ENCODE results near the gene MLC1.
"Not testable (repeated sequence)": the region's sequence is repeated elsewhere in the genome, so short reads cannot be mapped to it uniquely, and the experiment has no call there.

Gene MLC1

GRCh38 chr22:50088096-50088495, 2.9 kb upstream of the MLC1 start:
- no peak overlapping the region for H3K4me3 ChIP-seq (ENCODE audit: low read length in 2 of 2)

DNA sequence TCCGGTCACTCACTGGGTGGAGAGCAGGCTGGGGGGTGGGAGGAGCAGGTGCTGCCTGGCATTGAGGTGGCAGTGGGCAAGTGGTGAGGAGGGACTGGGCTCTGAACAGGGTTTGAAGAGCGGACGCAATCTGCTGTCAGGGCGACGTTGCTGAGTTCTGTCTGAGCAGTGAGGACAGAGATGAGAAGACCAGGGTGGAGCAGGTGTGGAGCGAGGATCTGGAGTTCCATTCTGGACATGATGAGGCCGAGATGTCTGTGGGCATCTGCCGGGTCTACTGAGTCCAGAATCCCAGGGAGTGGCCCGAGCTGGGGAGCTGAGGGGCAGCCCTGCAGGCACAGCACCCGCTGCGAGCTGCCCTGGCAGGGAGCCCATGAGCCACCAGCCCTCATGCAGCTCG, 2.4 kb upstream of the MLC1 start:
- no peak overlapping the region for H4K8ac ChIP-seq (ENCODE audit: low read depth, low read length)
- no peak overlapping the region for H3K4me3 ChIP-seq (ENCODE audit: low read length in 2 of 2)
- H3K9me3 ChIP-seq (replicated peaks in 1 of 2; ENCODE audit: control insufficient read depth in 2 of 2, insufficient read depth in 1 of 2, low read depth in 1 of 2, low read length in 2 of 2), result peaks cover 5 to 8% of the 10 kb centered on the region in 2 donors
- H2BK120ac ChIP-seq (ENCODE audit: low read depth, low read length), result no peak overlapping the region
- H2BK5ac ChIP-seq (ENCODE audit: low read length), result no peak overlapping the region
- no peak for DNase-seq (ENCODE audit: low spot score)
- no peak overlapping the region for H2AK5ac ChIP-seq (ENCODE audit: low read depth, low read length)
- H2BK15ac ChIP-seq (ENCODE audit: low read length), result peak overlapping the region; percentile 42
- no peak overlapping the region for H3K9ac ChIP-seq (ENCODE audit: low read depth, low read length, poor library complexity)
- no peaks in the 10 kb centered on the region for H3K79me1 ChIP-seq (ENCODE audit: low read depth, low read length)
- no peaks in the 10 kb centered on the region for H3K27me3 ChIP-seq (ENCODE audit: control insufficient read depth in 3 of 3, insufficient read depth in 3 of 3, low read depth in 1 of 3, low read length in 3 of 3)
- no peak overlapping the region for H3K18ac ChIP-seq (ENCODE audit: low read length)
- H3K4ac ChIP-seq (ENCODE audit: low read length), result no peak overlapping the region
- no peaks in the 10 kb centered on the region for H3K36me3 ChIP-seq (replicated peaks in 1 of 2; ENCODE audit: control insufficient read depth in 2 of 2, insufficient read depth in 2 of 2, low read length in 2 of 2)
- no peak overlapping the region for H3K4me2 ChIP-seq (ENCODE audit: insufficient read depth, low read length, poor library complexity, severe bottlenecking)
- H3K4me1 ChIP-seq (ENCODE audit: control insufficient read depth in 2 of 2, insufficient read depth in 1 of 2, low read depth in 1 of 2, low read length in 2 of 2), result peaks cover 0 to 14% of the 10 kb centered on the region in 2 donors
- no peak overlapping the region for H4K91ac ChIP-seq (ENCODE audit: low read depth, low read length, poor library complexity)
- WGBS, 2 donors (ENCODE audit: extremely low coverage in 2 of 2, insufficient read length in 2 of 2, insufficient replicate concordance in 1 of 2), result no CpG with 5 or more reads among the region's 12 CpGs
- no peak overlapping the region for H2BK12ac ChIP-seq (ENCODE audit: low read length)
- no peak overlapping the region for H3K14ac ChIP-seq (ENCODE audit: low read length)
- H3K27ac ChIP-seq (replicated peaks; ENCODE audit: low read length), result no peak overlapping the region
- no peak overlapping the region for H3K23ac ChIP-seq (ENCODE audit: low read depth, low read length, poor library complexity)
- H2AFZ ChIP-seq (ENCODE audit: low read length), result no peak overlapping the region

More at GRCh38 chr22:50088096-50088495, 2.9 kb upstream of the MLC1 start:
- Histone ChIP-seq H3K18ac (ENCODE audit: low read length) (no peak overlapping the region), H4K91ac (ENCODE audit: low read depth, low read length, poor library complexity) (no peak overlapping the region), H2AFZ (ENCODE audit: low read length) (no peak overlapping the region), H3K9ac (ENCODE audit: low read depth, low read length, poor library complexity) (no peak overlapping the region), H3K4ac (ENCODE audit: low read length) (no peak overlapping the region), H2BK120ac (ENCODE audit: low read depth, low read length) (no peak overlapping the region), H2BK5ac (ENCODE audit: low read length) (no peak overlapping the region), H3K27ac (replicated peaks; ENCODE audit: low read length) (no peak overlapping the region), H3K36me3 (replicated peaks in 1 of 2; ENCODE audit: control insufficient read depth in 2 of 2, insufficient read depth in 2 of 2, low read length in 2 of 2) (no peaks in the 10 kb centered on the region), H3K4me1 (ENCODE audit: control insufficient read depth in 2 of 2, insufficient read depth in 1 of 2, low read depth in 1 of 2, low read length in 2 of 2) (peaks cover 0 to 14% of the 10 kb centered on the region in 2 donors), H3K4me2 (ENCODE audit: insufficient read depth, low read length, poor library complexity, severe bottlenecking) (no peak overlapping the region), H3K79me1 (ENCODE audit: low read depth, low read length) (no peaks in the 10 kb centered on the region), H3K23ac (ENCODE audit: low read depth, low read length, poor library complexity) (peak overlapping the region; percentile 66), H3K27me3 (ENCODE audit: control insufficient read depth in 3 of 3, insufficient read depth in 3 of 3, low read depth in 1 of 3, low read length in 3 of 3) (no peaks in the 10 kb centered on the region), H2AK5ac (ENCODE audit: low read depth, low read length) (no peak overlapping the region), H3K9me3 (replicated peaks in 1 of 2; ENCODE audit: control insufficient read depth in 2 of 2, insufficient read depth in 1 of 2, low read depth in 1 of 2, low read length in 2 of 2) (peaks cover 5 to 8% of the 10 kb centered on the region in 2 donors), H2BK15ac (ENCODE audit: low read length) (no peak overlapping the region), H4K8ac (ENCODE audit: low read depth, low read length) (no peak overlapping the region), H3K14ac (ENCODE audit: low read length) (no peak overlapping the region), H2BK12ac (ENCODE audit: low read length) (no peak overlapping the region)
- no peak for DNase-seq (ENCODE audit: low spot score)
- WGBS, 2 donors (ENCODE audit: extremely low coverage in 2 of 2, insufficient read length in 2 of 2, insufficient replicate concordance in 1 of 2), result no CpG with 5 or more reads among the region's 12 CpGs

DNA sequence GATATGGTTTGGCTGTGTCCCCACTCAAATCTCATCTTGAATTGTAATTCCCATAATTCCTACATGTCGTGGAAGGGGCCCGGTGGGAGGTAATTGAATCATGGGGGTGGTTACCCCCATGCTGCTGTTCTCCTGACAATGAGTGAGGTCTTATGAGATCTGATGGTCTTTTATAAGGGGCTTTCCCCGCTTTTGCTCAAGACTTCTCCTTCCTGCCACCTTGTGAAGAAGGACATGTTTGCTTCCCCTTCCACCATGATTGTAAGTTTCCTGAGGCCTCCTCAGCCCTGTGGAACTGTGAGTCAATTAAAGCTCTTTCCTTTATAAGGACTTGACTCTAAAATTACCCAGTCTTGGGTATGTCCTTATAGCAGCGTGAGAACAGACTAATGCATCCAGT, 1.7 kb upstream of the MLC1 start:
- not testable (repeated sequence) for H2BK120ac ChIP-seq (ENCODE audit: low read depth, low read length); H2AK5ac ChIP-seq (ENCODE audit: low read depth, low read length); H3K4ac ChIP-seq (ENCODE audit: low read length); H3K27me3 ChIP-seq (ENCODE audit: control insufficient read depth in 3 of 3, insufficient read depth in 3 of 3, low read depth in 1 of 3, low read length in 3 of 3); DNase-seq (ENCODE audit: low spot score); H3K23ac ChIP-seq (ENCODE audit: low read depth, low read length, poor library complexity); H3K9ac ChIP-seq (ENCODE audit: low read depth, low read length, poor library complexity); H3K18ac ChIP-seq (ENCODE audit: low read length); H2BK5ac ChIP-seq (ENCODE audit: low read length); H4K91ac ChIP-seq (ENCODE audit: low read depth, low read length, poor library complexity); H3K9me3 ChIP-seq (replicated peaks in 1 of 2; ENCODE audit: control insufficient read depth in 2 of 2, insufficient read depth in 1 of 2, low read depth in 1 of 2, low read length in 2 of 2); H3K79me1 ChIP-seq (ENCODE audit: low read depth, low read length); H3K4me3 ChIP-seq (ENCODE audit: low read length in 2 of 2); H2AFZ ChIP-seq (ENCODE audit: low read length); H3K4me2 ChIP-seq (ENCODE audit: insufficient read depth, low read length, poor library complexity, severe bottlenecking); H4K8ac ChIP-seq (ENCODE audit: low read depth, low read length); H3K27ac ChIP-seq (replicated peaks; ENCODE audit: low read length); H3K36me3 ChIP-seq (replicated peaks in 1 of 2; ENCODE audit: control insufficient read depth in 2 of 2, insufficient read depth in 2 of 2, low read length in 2 of 2); H2BK12ac ChIP-seq (ENCODE audit: low read length); H3K14ac ChIP-seq (ENCODE audit: low read length)
- H2BK15ac ChIP-seq (ENCODE audit: low read length), result peak overlapping the region; percentile 42
- WGBS, 2 donors (ENCODE audit: extremely low coverage in 2 of 2, insufficient read length in 2 of 2, insufficient replicate concordance in 1 of 2), result no CpG with 5 or more reads among the region's 4 CpGs
- peaks cover 0 to 14% of the 10 kb centered on the region in 2 donors for H3K4me1 ChIP-seq (ENCODE audit: control insufficient read depth in 2 of 2, insufficient read depth in 1 of 2, low read depth in 1 of 2, low read length in 2 of 2)

GRCh38 chr22:50086526-50086925, 1.3 kb upstream of the MLC1 start:
- no peak overlapping the region for H3K23ac ChIP-seq (ENCODE audit: low read depth, low read length, poor library complexity)
- H3K4ac ChIP-seq (ENCODE audit: low read length), result no peak overlapping the region
- H3K4me1 ChIP-seq (ENCODE audit: control insufficient read depth in 2 of 2, insufficient read depth in 1 of 2, low read depth in 1 of 2, low read length in 2 of 2), result peaks cover 0 to 14% of the 10 kb centered on the region in 2 donors
- H2BK120ac ChIP-seq (ENCODE audit: low read depth, low read length), result no peak overlapping the region
- H2BK12ac ChIP-seq (ENCODE audit: low read length), result no peak overlapping the region
- H4K8ac ChIP-seq (ENCODE audit: low read depth, low read length), result no peak overlapping the region
- H2AFZ ChIP-seq (ENCODE audit: low read length), result peak overlapping the region; percentile 17
- H3K27ac ChIP-seq (replicated peaks; ENCODE audit: low read length), result no peak overlapping the region
- H2BK15ac ChIP-seq (ENCODE audit: low read length), result no peak overlapping the region
- no peak overlapping the region for H3K18ac ChIP-seq (ENCODE audit: low read length)
- no peak for DNase-seq (ENCODE audit: low spot score)
- peaks cover 5 to 8% of the 10 kb centered on the region in 2 donors for H3K9me3 ChIP-seq (replicated peaks in 1 of 2; ENCODE audit: control insufficient read depth in 2 of 2, insufficient read depth in 1 of 2, low read depth in 1 of 2, low read length in 2 of 2)
- no peak overlapping the region for H2BK5ac ChIP-seq (ENCODE audit: low read length)
- H2AK5ac ChIP-seq (ENCODE audit: low read depth, low read length), result no peak overlapping the region
- H3K14ac ChIP-seq (ENCODE audit: low read length), result no peak overlapping the region
- H3K36me3 ChIP-seq (replicated peaks in 1 of 2; ENCODE audit: control insufficient read depth in 2 of 2, insufficient read depth in 2 of 2, low read length in 2 of 2), result no peaks in the 10 kb centered on the region
- H3K27me3 ChIP-seq (ENCODE audit: control insufficient read depth in 3 of 3, insufficient read depth in 3 of 3, low read depth in 1 of 3, low read length in 3 of 3), result no peaks in the 10 kb centered on the region
- no peak overlapping the region for H3K4me2 ChIP-seq (ENCODE audit: insufficient read depth, low read length, poor library complexity, severe bottlenecking)
- H4K91ac ChIP-seq (ENCODE audit: low read depth, low read length, poor library complexity), result no peak overlapping the region
- no peak overlapping the region for H3K4me3 ChIP-seq (ENCODE audit: low read length in 2 of 2)
- no peaks in the 10 kb centered on the region for H3K79me1 ChIP-seq (ENCODE audit: low read depth, low read length)
- H3K9ac ChIP-seq (ENCODE audit: low read depth, low read length, poor library complexity), result no peak overlapping the region
- WGBS, 2 donors (ENCODE audit: extremely low coverage in 2 of 2, insufficient read length in 2 of 2, insufficient replicate concordance in 1 of 2), result no CpG with 5 or more reads among the region's 5 CpGs
